Myocyte (in vitro differentiated cells): ENCODE data around the gene TTC24. TPM values are rescaled to one million over a fixed set of nuclear protein-coding genes. Genes with fewer than 3 reads are reported as not detected.
"Not testable (repeated sequence)": the region's sequence is repeated elsewhere in the genome, so short reads cannot be mapped to it uniquely, and the experiment has no call there.

Experiments used
- DNase-seq: peaks from one replicate; pipeline ENCODE4 v3.0.0-alpha.2; 2012; ENCODE audit warnings: low read depth
- total RNA-seq: library from RNA; depleted of rRNA; stranded (reverse); fragments of >200 nt; gene quantifications from 2 replicates; pipeline ENCODE4 v1.2.3, GENCODE V29; 2014

TTC24 gene
- total RNA-seq, 1 donor from 2014 or later, result 0.19 TPM

GRCh38 chr1:156586323-156586722 lies 6.8 kb downstream of the TTC24 start:
- DNase-seq, result no peak

GRCh38 chr1:156586892-156587477 lies 7.5 kb downstream of the TTC24 start:
- DNase-seq, result no peak

- DNase-seq, result not testable (repeated sequence)
Observed at GRCh38 chr1:156587927-156588326, 8.4 kb downstream of the TTC24 start.

DNA sequence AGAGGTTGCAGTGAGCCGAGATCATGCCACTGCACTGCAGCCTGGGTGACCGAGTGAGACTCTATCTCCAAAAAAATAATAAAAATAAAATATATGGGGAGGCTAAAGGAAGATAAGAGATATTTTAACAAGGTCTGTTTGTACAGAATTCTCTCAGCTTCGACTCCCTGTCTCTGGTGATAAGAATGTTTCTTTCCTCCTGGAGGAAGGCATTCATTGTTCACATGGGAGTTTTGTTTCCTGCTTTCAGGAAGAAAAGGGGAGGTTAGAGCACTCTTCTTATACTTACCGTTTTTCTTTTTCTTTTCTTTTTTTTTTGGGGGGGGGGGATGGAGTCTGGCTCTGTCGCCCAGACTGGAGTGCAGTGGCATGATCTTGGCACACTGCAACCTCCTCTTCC lies 10.0 kb downstream of the TTC24 start:
- no peak for DNase-seq

GRCh38 chr1:156590326-156591180 lies 11.0 kb downstream of the TTC24 start:
- DNase-seq, result no peak

- no peak for DNase-seq
Observed at GRCh38 chr1:156591181-156591431, 11.6 kb downstream of the TTC24 start.

DNA sequence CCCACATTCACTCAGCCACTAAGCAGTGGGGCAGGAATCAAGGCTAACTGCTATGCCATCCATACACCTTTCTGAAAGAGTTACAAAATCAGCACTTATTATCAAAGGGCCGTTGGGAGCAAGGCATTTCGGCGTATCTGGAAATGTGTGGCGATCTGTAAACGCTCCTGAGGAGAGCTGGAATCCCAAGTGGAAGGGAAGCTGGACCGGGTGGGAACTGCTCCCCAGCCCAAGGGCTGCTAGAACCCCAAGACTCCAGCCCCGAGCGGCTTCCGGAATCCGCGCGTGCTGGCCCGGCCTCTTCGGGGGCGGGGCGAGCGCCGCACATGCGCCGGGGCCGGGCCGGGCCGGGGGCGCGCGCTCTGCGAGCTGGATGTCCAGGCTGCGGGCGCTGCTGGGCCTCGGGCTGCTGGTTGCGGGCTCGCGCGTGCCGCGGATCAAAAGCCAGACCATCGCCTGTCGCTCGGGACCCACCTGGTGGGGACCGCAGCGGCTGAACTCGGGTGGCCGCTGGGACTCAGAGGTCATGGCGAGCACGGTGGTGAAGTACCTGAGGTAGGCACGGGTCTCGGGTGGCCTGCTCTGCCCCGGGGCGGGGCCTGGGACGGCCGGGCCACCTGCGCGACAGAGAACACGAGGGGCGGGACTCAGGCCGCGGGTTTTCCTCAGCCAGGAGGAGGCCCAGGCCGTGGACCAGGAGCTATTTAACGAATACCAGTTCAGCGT lies 12.1 kb downstream of the TTC24 start, which contains the start of gene NAXE:
TSS of gene NAXE (plus strand) at position 345 of the 726 bp plus-strand sequence. CDS start at position 374, 29 bp downstream.
- DNase-seq, result peak; percentile 77

GRCh38 chr1:156592158-156592909 lies 12.8 kb downstream of the TTC24 start:
- no peak for DNase-seq

GRCh38 chr1:156592910-156593660 lies 13.6 kb downstream of the TTC24 start:
- DNase-seq, result no peak

DNA sequence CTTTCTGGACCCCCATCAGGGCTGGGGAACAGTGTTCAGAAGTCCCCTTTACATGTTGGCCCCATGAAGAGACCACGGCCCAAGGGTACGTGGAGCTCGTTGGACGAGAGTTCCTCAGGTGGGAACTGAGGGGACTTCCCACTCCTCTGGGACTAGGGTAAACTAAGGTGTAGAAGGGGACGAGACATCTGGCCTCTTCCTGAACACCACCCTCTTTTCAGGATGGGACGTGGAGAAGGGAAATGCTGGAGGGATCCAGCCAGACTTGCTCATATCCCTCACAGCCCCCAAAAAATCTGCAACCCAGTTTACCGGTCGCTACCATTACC lies 14.1 kb downstream of the TTC24 start:
- no peak for DNase-seq

- no peak for DNase-seq
Observed at GRCh38 chr1:156594190-156594589, 14.7 kb downstream of the TTC24 start.

DNA sequence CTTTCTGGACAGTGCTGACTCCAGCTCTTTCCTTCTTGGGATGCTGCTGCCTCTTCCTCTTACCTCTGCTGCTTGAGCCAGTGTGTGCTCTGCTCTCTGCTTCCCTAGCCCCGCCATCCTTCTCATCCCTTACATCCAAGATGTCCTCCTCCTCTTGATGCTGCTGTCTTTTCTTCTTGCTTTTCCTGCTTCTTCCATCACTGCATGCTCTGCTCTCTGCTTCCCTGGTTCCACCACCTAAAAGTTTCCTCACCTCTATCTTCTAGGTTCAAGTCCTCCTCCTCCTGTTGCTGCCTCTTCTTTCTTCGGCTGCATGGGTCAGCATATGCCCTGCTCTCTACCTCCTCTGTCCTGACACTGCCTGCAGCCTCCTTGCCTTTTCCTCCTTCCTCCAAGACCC lies 15.5 kb downstream of the TTC24 start:
- no peak for DNase-seq

GRCh38 chr1:156596426-156596825 lies 16.9 kb downstream of the TTC24 start:
- no peak for DNase-seq

GRCh38 chr1:156598125-156598524 lies 18.6 kb downstream of the TTC24 start:
- DNase-seq, result no peak

GRCh38 chr1:156598731-156599432 lies 19.4 kb downstream of the TTC24 start:
- DNase-seq, result no peak

DNA sequence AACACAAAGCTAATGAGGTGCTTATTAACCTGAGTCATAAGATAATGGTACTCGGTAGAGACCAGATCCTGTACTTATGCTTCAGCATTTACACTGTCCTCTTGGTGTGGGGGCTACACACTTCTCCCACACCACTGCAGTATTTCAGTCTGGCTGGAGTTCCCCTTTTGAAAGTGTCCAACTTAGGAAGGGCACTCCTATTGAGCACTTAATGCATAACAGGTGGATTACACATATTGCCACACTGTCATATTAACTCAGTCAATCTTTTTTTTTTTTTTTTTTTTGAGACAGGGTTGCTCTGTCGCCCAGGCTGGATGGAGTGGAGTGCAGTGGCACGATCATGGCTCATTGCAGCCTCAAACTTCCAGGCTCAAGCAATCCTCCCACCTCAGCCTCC lies 20.3 kb downstream of the TTC24 start:
- DNase-seq, result no peak

DNA sequence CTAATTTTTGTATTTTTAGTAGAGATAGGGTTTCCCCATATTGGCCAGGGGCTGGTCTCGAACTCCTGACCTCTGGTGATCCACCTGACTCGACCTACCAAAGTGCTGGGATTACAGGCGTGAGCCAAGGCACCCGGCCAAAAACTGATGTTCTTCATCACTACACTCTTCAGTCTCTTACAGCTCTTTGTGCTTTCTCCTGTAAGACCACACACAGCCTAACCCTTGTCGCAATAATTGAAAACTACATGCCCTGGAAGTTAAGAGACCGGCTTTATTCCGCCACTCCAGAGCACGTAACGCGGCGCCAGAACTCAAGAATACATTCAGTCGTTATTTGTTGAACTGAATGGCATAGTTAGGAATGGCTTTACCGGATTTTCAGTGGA lies 21.2 kb downstream of the TTC24 start:
- no peak for DNase-seq

DNA sequence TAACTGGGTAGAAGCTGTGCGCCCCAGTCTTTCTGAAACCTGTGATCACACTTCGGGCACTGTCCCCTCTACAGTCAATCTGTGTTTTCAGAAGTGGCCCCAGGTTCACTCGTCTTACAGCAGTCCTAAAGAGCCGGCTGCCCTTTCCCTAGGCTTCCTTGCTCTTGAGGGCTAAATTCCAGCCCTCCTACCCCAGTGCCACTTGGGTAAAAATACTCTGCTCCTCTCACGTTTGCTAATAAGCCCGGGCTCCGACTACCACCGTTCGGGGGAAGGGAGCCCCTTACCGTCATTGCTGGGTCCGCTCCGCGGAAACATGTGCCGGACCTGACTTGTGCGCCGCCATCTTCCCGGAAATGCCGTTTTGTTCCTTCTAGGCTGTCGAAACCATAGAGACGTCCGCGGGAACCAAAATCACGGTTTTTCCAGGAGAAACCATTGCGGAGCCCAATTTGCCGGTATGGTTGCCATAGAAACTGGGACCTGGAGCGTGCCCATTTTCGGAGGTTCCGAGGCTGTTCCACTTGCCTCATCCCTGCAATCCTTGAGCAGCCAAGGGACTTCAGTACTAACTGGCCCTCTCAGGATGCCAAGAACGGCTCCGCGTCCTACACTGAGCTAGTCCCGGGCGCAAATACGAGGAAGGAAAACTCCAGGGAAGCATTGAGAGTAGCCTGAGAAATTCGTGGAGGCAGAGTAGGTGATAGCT lies 21.8 kb downstream of the TTC24 start, which contains the start of gene GPATCH4:
TSS of gene GPATCH4 (minus strand) at position 358 of the 709 bp plus-strand sequence.
- DNase-seq, result peak; percentile 90

GRCh38 chr1:156601892-156602291 lies 22.4 kb downstream of the TTC24 start:
- no peak for DNase-seq

GRCh38 chr1:156602557-156602993 lies 23.1 kb downstream of the TTC24 start:
- DNase-seq, result no peak
